ENCODE results near the gene AKAP7. TPM values are rescaled to one million over a fixed set of nuclear protein-coding genes. Genes with fewer than 3 reads are reported as not detected.

AKAP7 gene
- total RNA-seq, 1 donor from 2014 or later, result 1.3 TPM

DNA sequence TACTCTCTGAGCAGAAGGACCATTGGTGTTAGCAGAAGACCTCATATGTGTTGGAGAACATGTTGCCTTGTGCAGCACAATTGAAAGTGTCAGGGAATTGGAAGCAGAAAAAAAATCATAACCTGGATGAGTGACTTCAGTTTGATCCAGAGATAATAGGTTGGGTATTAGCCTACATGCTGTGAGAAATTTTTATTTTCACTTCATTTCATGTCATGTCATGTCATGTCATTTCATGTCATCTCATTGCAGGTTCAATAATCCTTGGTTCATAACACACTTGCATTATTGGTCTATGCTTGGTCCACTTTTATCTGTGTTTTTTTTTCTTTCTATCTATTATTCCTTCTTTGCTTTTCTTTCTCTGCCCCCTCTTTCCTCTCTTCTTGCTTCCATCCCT lies 34.3 kb downstream of the AKAP7 start:
- no peak overlapping the region for H3K4me3 ChIP-seq (ENCODE audit: low read depth, low read length)
- no peak for DNase-seq (ENCODE audit: low read depth)
- H3K27me3 ChIP-seq (ENCODE audit: control insufficient read depth, insufficient read depth, low read length), result no peaks in the 10 kb centered on the region
- no peaks in the 10 kb centered on the region for H3K36me3 ChIP-seq (ENCODE audit: control insufficient read depth, insufficient read depth, low read length)
- TF ChIP-seq, protein P1, sequence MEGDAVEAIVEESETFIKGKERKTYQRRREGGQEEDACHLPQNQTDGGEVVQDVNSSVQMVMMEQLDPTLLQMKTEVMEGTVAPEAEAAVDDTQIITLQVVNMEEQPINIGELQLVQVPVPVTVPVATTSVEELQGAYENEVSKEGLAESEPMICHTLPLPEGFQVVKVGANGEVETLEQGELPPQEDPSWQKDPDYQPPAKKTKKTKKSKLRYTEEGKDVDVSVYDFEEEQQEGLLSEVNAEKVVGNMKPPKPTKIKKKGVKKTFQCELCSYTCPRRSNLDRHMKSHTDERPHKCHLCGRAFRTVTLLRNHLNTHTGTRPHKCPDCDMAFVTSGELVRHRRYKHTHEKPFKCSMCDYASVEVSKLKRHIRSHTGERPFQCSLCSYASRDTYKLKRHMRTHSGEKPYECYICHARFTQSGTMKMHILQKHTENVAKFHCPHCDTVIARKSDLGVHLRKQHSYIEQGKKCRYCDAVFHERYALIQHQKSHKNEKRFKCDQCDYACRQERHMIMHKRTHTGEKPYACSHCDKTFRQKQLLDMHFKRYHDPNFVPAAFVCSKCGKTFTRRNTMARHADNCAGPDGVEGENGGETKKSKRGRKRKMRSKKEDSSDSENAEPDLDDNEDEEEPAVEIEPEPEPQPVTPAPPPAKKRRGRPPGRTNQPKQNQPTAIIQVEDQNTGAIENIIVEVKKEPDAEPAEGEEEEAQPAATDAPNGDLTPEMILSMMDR (IDR thresholded peaks at IDR 0.05; ENCODE audit: insufficient read depth, low read length, severe bottlenecking), result no peak
- no peak for FAIRE-seq

- Histone ChIP-seq H3K4me3 (ENCODE audit: low read depth, low read length) (no peak overlapping the region), H3K36me3 (ENCODE audit: control insufficient read depth, insufficient read depth, low read length) (no peaks in the 10 kb centered on the region), H3K27me3 (ENCODE audit: control insufficient read depth, insufficient read depth, low read length) (no peaks in the 10 kb centered on the region)
- DNase-seq (ENCODE audit: low read depth) (peak; percentile 37), FAIRE-seq (no peak)
- TF ChIP-seq, protein P1 (IDR thresholded peaks at IDR 0.05; ENCODE audit: insufficient read depth, low read length, severe bottlenecking), result no peak
Observed at GRCh38 chr6:131172222-131172621, 37.0 kb downstream of the AKAP7 start.

DNA sequence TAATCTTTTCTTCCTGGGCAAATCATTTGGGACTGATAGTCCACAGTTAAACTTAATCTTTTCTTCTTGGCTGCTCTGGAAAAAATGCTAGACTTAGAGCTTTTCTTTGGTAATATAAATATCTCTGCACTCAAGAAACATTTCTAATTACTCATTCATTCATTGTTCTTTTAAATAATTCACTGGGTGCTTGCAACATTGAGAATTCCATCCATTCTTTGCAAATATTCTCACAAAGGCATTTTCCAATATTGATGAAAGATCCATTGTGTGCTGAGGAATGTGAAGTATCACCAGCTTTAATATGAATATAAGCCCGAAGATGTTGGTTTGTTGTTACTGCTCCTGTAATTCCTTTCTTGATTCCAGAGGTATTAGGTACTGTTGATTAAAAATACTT lies 38.4 kb downstream of the AKAP7 start:
- Histone ChIP-seq H3K4me3 (ENCODE audit: low read depth, low read length) (no peak overlapping the region), H3K27me3 (ENCODE audit: control insufficient read depth, insufficient read depth, low read length) (no peaks in the 10 kb centered on the region), H3K36me3 (ENCODE audit: control insufficient read depth, insufficient read depth, low read length) (no peaks in the 10 kb centered on the region)
- FAIRE-seq (no peak), DNase-seq (ENCODE audit: low read depth) (no peak)
- TF ChIP-seq, protein P1 (IDR thresholded peaks at IDR 0.05; ENCODE audit: insufficient read depth, low read length, severe bottlenecking), result no peak

DNA sequence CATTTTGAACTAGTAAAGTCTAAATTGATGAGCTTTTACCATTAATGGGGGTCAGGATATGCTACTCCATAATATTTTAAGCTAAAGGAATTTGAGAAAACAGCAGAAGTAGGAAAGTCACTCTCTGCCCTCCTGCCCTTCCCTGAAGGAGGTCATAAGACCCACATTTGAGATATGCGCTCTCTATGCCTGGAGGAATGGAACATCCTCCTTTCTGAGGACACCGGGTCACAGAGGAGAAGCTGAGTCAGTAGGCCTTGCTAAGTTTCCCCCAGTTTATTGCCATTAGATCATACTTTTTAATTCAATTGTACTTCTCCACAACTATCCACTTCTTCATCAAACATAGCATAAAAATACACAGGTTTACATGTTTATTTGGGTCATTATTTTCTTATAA lies 40.3 kb downstream of the AKAP7 start:
- TF ChIP-seq, protein P1 (IDR thresholded peaks at IDR 0.05; ENCODE audit: insufficient read depth, low read length, severe bottlenecking), result no peak
- DNase-seq (ENCODE audit: low read depth), result no peak
- FAIRE-seq, result no peak
- Histone ChIP-seq H3K27me3 (ENCODE audit: control insufficient read depth, insufficient read depth, low read length) (no peaks in the 10 kb centered on the region), H3K4me3 (ENCODE audit: low read depth, low read length) (no peak overlapping the region), H3K36me3 (ENCODE audit: control insufficient read depth, insufficient read depth, low read length) (no peaks in the 10 kb centered on the region)

GRCh38 chr6:131177996-131178395 lies 42.7 kb downstream of the AKAP7 start:
- Histone ChIP-seq H3K36me3 (ENCODE audit: control insufficient read depth, insufficient read depth, low read length) (no peaks in the 10 kb centered on the region), H3K4me3 (ENCODE audit: low read depth, low read length) (no peak overlapping the region), H3K27me3 (ENCODE audit: control insufficient read depth, insufficient read depth, low read length) (no peaks in the 10 kb centered on the region)
- TF ChIP-seq, protein P1 (IDR thresholded peaks at IDR 0.05; ENCODE audit: insufficient read depth, low read length, severe bottlenecking), result no peak
- no peak for DNase-seq (ENCODE audit: low read depth)
- no peak for FAIRE-seq

- Histone ChIP-seq H3K27me3 (ENCODE audit: control insufficient read depth, insufficient read depth, low read length) (no peaks in the 10 kb centered on the region), H3K36me3 (ENCODE audit: control insufficient read depth, insufficient read depth, low read length) (no peaks in the 10 kb centered on the region), H3K4me3 (ENCODE audit: low read depth, low read length) (no peak overlapping the region)
- DNase-seq (ENCODE audit: low read depth), result peak; percentile 44
- TF ChIP-seq, protein P1 (IDR thresholded peaks at IDR 0.05; ENCODE audit: insufficient read depth, low read length, severe bottlenecking), result peak; percentile 37
- no peak for FAIRE-seq
Observed at GRCh38 chr6:131182991-131183425, 47.7 kb downstream of the AKAP7 start.

Measured in bronchial epithelial cell (primary cell).